ENCODE measurements around the gene HAUS3. TPM values are rescaled to one million over a fixed set of nuclear protein-coding genes. Genes with fewer than 3 reads are reported as not detected.
A peak's percentile ranks its signal among the peaks of the same experiment; 100 is the strongest.
"Not testable (repeated sequence)": the region's sequence is repeated elsewhere in the genome, so short reads cannot be mapped to it uniquely, and the experiment has no call there.

HAUS3 gene
- total RNA-seq, 6 experiments from 2014 or later: 3.5 to 5.1 (median 4.6) TPM

DNA sequence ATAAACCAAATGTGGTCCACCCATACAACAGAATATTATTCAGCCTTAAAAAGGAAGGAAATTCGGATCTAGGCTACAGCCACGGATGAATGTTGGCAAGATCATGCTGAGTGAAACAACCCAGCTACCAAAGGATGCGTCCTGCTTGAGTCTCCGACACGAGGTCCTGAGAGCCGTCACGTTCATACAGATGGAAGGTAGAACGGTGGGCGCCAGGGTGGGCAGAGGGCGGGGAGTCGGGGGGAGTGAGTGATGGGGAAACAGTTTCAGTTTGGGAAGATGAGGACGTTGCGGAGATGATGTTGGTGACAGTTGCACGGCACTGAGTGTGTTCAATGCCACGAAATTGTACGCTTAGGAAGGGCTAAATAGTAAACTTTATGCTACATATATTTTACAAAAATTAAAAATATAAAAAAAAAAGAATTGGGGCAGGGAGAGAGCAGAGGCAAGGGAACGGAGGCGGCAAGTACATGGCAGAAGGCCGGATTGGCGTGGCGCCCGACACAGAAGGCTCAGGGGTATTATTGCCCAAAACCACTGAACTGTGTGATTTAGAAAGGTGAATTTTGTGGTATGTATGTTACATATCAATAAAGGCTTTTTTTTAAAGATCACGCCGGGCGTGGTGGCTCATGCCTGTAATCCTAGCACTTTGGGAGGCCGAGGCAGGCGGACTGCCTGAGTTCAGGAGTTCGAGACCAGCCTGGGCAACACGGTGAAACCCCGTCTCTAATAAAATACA lies 34.8 kb upstream of the HAUS3 start:
- 90% methylated on average over 27 of the region's 30 CpGs for WGBS (ENCODE audit: insufficient coverage, low coverage, low lambda C conversion rate, missing lambda C conversion rate)

DNA sequence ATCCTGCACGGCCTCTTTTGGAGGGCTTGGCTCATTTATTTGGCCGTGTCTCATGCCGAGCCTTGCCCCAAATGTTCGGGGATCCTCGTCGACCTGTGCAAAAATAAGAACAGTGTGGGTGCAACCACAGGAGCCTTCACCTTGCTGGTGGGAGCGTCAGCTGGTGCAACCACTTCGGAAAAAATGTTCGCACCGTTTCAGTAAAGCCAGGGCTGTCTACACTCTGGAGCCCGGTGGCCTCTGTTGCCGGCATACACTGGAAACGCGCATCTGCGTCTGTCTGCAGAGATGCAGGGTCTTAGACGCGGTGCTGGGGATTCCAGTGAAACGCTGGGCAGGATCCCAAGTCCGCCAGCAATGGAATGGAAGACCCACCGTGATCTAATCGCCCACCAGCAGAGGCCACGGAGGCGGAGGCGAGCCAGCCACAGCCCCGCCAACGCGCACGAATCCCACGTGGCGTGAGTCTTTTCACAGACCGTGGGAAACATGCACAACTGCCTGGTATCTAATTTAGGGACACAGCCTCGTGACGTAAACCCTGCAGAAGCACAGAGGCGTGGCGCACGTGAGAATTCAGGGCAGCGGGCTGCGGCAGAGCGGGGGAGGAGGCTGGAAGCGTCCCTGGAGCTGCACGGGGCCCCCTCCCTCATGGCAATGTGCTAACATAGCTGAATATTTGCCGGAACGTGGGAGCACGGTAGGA lies 33.8 kb upstream of the HAUS3 start:
- no peaks in the 10 kb centered on the region for H3K27me3 ChIP-seq
- ATAC-seq (no peak), DNase-seq (peak in 2 of 3 donors; percentile 5 to 46)
- H3K9me3 ChIP-seq: no peaks in the 10 kb centered on the region
- no peak for TF ChIP-seq POLR2A (IDR thresholded peaks at IDR 0.05)
- TF ChIP-seq, protein P1, sequence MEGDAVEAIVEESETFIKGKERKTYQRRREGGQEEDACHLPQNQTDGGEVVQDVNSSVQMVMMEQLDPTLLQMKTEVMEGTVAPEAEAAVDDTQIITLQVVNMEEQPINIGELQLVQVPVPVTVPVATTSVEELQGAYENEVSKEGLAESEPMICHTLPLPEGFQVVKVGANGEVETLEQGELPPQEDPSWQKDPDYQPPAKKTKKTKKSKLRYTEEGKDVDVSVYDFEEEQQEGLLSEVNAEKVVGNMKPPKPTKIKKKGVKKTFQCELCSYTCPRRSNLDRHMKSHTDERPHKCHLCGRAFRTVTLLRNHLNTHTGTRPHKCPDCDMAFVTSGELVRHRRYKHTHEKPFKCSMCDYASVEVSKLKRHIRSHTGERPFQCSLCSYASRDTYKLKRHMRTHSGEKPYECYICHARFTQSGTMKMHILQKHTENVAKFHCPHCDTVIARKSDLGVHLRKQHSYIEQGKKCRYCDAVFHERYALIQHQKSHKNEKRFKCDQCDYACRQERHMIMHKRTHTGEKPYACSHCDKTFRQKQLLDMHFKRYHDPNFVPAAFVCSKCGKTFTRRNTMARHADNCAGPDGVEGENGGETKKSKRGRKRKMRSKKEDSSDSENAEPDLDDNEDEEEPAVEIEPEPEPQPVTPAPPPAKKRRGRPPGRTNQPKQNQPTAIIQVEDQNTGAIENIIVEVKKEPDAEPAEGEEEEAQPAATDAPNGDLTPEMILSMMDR (IDR thresholded peaks at IDR 0.05): no peak
- WGBS (ENCODE audit: insufficient coverage, low coverage, low lambda C conversion rate, missing lambda C conversion rate): 87% methylated on average over 17 of the region's 44 CpGs
- H3K4me3 ChIP-seq: no peak overlapping the region
- intact Hi-C loops (cut with DNase I): no loop called here
- H3K27ac ChIP-seq: no peak overlapping the region
- no peaks in the 10 kb centered on the region for H3K4me1 ChIP-seq
- no peaks in the 10 kb centered on the region for H3K36me3 ChIP-seq

More for the DNA sequence above, 34.8 kb upstream of the HAUS3 start:
- Histone ChIP-seq H3K9me3 (no peaks in the 10 kb centered on the region), H3K27me3 (no peaks in the 10 kb centered on the region), H3K4me1 (no peaks in the 10 kb centered on the region), H3K36me3 (no peaks in the 10 kb centered on the region), H3K4me3 (no peak overlapping the region), H3K27ac (no peak overlapping the region)
- intact Hi-C loops (cut with DNase I): no loop called here
- DNase-seq: peak in 2 of 3 donors; percentile 8 to 18
- TF ChIP-seq POLR2A (IDR thresholded peaks at IDR 0.05): no peak
- TF ChIP-seq, protein P1 (IDR thresholded peaks at IDR 0.05): no peak
- ATAC-seq: no peak

DNA sequence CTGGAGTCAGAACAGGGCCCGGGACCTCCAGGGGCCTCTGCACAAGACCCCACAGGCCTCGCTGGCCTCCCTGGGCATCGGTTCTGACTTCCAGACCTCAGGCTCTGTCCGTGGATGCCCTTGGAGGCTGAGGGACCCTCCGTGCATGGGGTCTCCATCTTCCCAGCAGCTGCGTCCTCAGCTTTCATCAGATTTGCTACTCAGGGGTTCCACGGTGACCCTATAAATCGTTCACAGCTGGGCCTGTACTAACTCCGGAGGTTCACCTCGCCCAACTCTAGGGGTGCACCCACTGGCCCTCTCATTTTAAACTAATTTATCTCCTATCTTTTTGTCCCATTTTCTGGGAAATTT lies 33.1 kb upstream of the HAUS3 start:
- H3K4me3 ChIP-seq; H3K9me3 ChIP-seq; DNase-seq; H3K4me1 ChIP-seq; H3K27me3 ChIP-seq; H3K27ac ChIP-seq; intact Hi-C loops (cut with DNase I); H3K36me3 ChIP-seq; ATAC-seq: not testable (repeated sequence)
- WGBS (ENCODE audit: insufficient coverage, low coverage, low lambda C conversion rate, missing lambda C conversion rate): no CpG with 5 or more reads among the region's 10 CpGs

DNA sequence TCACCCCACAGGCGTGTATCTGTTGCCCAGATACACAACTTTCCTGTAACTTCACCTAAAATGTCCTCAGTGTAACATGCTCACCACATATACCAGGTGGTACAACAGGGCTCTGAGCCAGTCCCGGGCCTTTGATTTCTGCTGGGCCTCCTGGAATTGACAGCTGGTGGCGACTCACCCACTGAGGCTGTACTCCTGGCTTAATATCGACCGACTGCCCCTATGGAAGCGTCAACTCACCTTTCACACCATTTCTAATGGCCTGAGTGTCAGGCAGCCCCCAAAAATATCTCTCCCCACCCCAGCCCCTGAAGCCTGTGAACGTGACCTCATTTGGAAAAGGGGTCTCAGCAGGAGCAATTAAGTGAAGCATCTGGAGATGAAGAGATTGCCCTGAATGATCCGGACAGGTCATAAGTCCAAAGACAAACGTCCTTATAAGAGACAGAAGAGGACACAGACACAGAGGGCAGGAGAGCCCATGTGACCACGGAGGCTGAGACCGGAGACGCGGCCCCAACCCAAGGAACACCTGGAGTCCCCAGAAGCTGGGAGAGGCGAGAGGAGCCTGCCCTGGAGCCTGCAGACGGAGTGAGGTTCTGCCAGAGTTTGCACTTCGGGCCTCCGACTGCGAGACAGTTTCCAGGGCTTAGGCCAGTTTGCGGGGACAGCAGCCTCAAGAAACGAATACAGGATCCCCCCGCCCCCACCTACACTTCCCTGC lies 32.6 kb upstream of the HAUS3 start:
- Histone ChIP-seq H3K27ac (no peak overlapping the region), H3K27me3 (no peaks in the 10 kb centered on the region), H3K9me3 (no peaks in the 10 kb centered on the region), H3K4me1 (no peaks in the 10 kb centered on the region), H3K36me3 (no peaks in the 10 kb centered on the region), H3K4me3 (no peak overlapping the region)
- DNase-seq: peak in 2 of 3 donors; percentile 5 to 42
- TF ChIP-seq POLR2A (IDR thresholded peaks at IDR 0.05): no peak
- TF ChIP-seq, protein P1 (IDR thresholded peaks at IDR 0.05): no peak
- no peak for ATAC-seq
- intact Hi-C loops (cut with DNase I): no loop called here
- WGBS (ENCODE audit: insufficient coverage, low coverage, low lambda C conversion rate, missing lambda C conversion rate): 81% methylated on average over 8 of the region's 21 CpGs

Data from right lobe of liver (tissue), 6 donors.